Fibroblast of lung (primary cell): ENCODE measurements around the gene SPIRE1. TPM values are rescaled to one million over a fixed set of nuclear protein-coding genes. Genes with fewer than 3 reads are reported as not detected.

Experiments used
- DNase-seq, 2 donors: peaks; one replicate each; pipeline versions ENCODE4 v3.0.0 to v3.0.0-alpha.2; 2010; ENCODE audit warnings: low read depth in 2 of 2
- H2AFZ ChIP-seq: 2 replicates; pipeline ENCODE4 v1.5.1; 2012; ENCODE audit warnings: low read length, control low read depth, inconsistent platforms
- H3K27ac ChIP-seq: 2 replicates; pipeline ENCODE4 v1.5.1; 2011; ENCODE audit warnings: low read length, control low read depth; ENCODE audit not compliant: insufficient read depth
- H3K27me3 ChIP-seq: 2 replicates; pipeline ENCODE4 v1.5.1; 2011; ENCODE audit warnings: mild to moderate bottlenecking, low read length; ENCODE audit not compliant: control insufficient read depth, insufficient read depth
- H3K36me3 ChIP-seq: 2 replicates; pipeline ENCODE4 v1.5.1; 2011; ENCODE audit warnings: low read length; ENCODE audit not compliant: control insufficient read depth, insufficient read depth
- H3K4me1 ChIP-seq: 2 replicates; pipeline ENCODE4 v1.5.1; 2011; ENCODE audit warnings: low read length; ENCODE audit not compliant: control insufficient read depth, insufficient read depth; ENCODE audit errors: extremely low read depth
- H3K4me2 ChIP-seq: 2 replicates; pipeline ENCODE4 v1.5.1; 2011; ENCODE audit warnings: low read length, control low read depth; ENCODE audit not compliant: insufficient read depth; ENCODE audit errors: extremely low read depth
- H3K4me3 ChIP-seq, 4 experiments: fragments of 200-600 bp in 1 of 4; sonication (generic) in 1 of 4; replicated peaks in 1 of 4; 2 replicates each; pipeline ENCODE4 v1.5.1; 2011 to 2016; ENCODE audit warnings: low read length in 4 of 4, low read depth in 3 of 4, mild to moderate bottlenecking in 3 of 4, control low read depth in 2 of 4, inconsistent platforms in 1 of 4, mixed read lengths in 1 of 4; ENCODE audit not compliant: insufficient read depth in 1 of 4; ENCODE audit errors: control extremely low read depth in 1 of 4
- H3K79me2 ChIP-seq: 2 replicates; pipeline ENCODE4 v1.5.1; 2012; ENCODE audit warnings: mild to moderate bottlenecking, low read length, inconsistent platforms; ENCODE audit not compliant: control insufficient read depth, insufficient read depth
- H3K9ac ChIP-seq: 2 replicates; pipeline ENCODE4 v1.5.1; 2011; ENCODE audit warnings: mild to moderate bottlenecking, low read length, control low read depth; ENCODE audit not compliant: insufficient read depth
- H3K9me3 ChIP-seq: 2 replicates; pipeline ENCODE4 v1.5.1; 2012; ENCODE audit warnings: low read depth, low read length; ENCODE audit not compliant: control insufficient read depth, insufficient read depth
- H4K20me1 ChIP-seq: 2 replicates; pipeline ENCODE4 v1.5.1; 2011; ENCODE audit warnings: low read length; ENCODE audit not compliant: control insufficient read depth, insufficient read depth; ENCODE audit errors: extremely low read depth
- EZH2 ChIP-seq: IDR thresholded peaks from 2 replicates; pipeline ENCODE4 v1.5.1; 2012; ENCODE audit warnings: low read length, control low read depth, mild to moderate bottlenecking; ENCODE audit errors: missing control alignments
- polyA plus RNA-seq, 2 donors: library from polyadenylated mRNA; depleted of rRNA in 1 of 2; stranded (reverse) in 1 of 2; unstranded in 1 of 2; fragments of >200 nt; gene quantifications; 2 replicates each; pipeline ENCODE4 v1.2.1, GENCODE V29; 2011 to 2012; ENCODE audit warnings: missing spikeins in 1 of 2
- total RNA-seq: library from RNA; depleted of rRNA; stranded (reverse); fragments of >200 nt; gene quantifications from 2 replicates; pipeline ENCODE4 v1.2.1, GENCODE V29; 2014
- TF ChIP-seq, protein P1 (sequence below), 2 donors: IDR thresholded peaks in 1 of 2; conservative IDR thresholded peaks in 1 of 2; 1 replicate in 1 of 2; 2 replicates in 1 of 2; pipeline ENCODE4 v1.5.1; 2011 to 2012; ENCODE audit warnings: low read length in 2 of 2, control low read depth in 1 of 2, inconsistent platforms in 1 of 2, low read depth in 1 of 2, mild to moderate bottlenecking in 1 of 2

The SPIRE1 gene
- total and polyA plus RNA-seq, 2 donors (not counting 1 experiment from before 2014, with no cell fraction given), result 19.0 to 31.0 TPM

- Histone ChIP-seq H3K27me3 (no peaks in the 10 kb centered on the region), H3K4me1 (no peaks in the 10 kb centered on the region)
These were observed 225.0 kb downstream of the SPIRE1 start for GRCh38 chr18:12432881-12433280.

DNA sequence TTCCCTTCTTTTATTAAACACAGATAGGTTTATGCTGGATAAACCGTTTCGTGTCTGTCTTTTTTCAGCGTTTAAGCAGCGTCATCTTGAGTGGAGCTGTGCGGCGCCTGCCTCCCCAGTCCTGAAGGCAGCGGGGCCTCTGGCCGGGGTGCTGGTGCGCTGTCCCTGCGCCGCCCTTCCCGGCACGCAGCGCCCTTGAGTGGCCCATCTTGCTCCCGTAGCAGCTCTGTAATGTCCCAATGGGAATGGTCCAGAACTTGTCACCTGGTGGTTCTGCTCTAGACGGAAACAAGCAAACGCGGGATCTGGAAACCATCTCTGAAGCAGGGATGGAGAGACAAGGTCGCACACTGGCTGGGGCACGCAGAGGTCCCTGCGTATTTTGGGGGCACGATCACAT, 225.7 kb downstream of the SPIRE1 start:
- H3K27me3 ChIP-seq, result no peaks in the 10 kb centered on the region
- H3K9me3 ChIP-seq, result no peaks in the 10 kb centered on the region
- H4K20me1 ChIP-seq, result no peaks in the 10 kb centered on the region
- no peak overlapping the region for H3K9ac ChIP-seq
- H3K36me3 ChIP-seq, result peaks cover 17% of the 10 kb centered on the region
- no peak overlapping the region for H3K27ac ChIP-seq
- no peak overlapping the region for H3K4me2 ChIP-seq
- H3K4me3 ChIP-seq, result no peak overlapping the region
- no peaks in the 10 kb centered on the region for H3K4me1 ChIP-seq
- no peak overlapping the region for H2AFZ ChIP-seq
- no peaks in the 10 kb centered on the region for H3K79me2 ChIP-seq
- no peak for DNase-seq
- TF ChIP-seq, protein P1, sequence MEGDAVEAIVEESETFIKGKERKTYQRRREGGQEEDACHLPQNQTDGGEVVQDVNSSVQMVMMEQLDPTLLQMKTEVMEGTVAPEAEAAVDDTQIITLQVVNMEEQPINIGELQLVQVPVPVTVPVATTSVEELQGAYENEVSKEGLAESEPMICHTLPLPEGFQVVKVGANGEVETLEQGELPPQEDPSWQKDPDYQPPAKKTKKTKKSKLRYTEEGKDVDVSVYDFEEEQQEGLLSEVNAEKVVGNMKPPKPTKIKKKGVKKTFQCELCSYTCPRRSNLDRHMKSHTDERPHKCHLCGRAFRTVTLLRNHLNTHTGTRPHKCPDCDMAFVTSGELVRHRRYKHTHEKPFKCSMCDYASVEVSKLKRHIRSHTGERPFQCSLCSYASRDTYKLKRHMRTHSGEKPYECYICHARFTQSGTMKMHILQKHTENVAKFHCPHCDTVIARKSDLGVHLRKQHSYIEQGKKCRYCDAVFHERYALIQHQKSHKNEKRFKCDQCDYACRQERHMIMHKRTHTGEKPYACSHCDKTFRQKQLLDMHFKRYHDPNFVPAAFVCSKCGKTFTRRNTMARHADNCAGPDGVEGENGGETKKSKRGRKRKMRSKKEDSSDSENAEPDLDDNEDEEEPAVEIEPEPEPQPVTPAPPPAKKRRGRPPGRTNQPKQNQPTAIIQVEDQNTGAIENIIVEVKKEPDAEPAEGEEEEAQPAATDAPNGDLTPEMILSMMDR (conservative IDR thresholded peaks at IDR 0.05 in 1 of 2, IDR thresholded peaks at IDR 0.05 in 1 of 2; ENCODE audit: low read depth in 1 of 2, low read length in 2 of 2), result no peak
- no peak for TF ChIP-seq EZH2

More at GRCh38 chr18:12432881-12433280, 225.0 kb downstream of the SPIRE1 start:
- Histone ChIP-seq H3K4me2 (no peak overlapping the region), H2AFZ (no peak overlapping the region), H3K9me3 (no peaks in the 10 kb centered on the region), H3K36me3 (peaks cover 17% of the 10 kb centered on the region), H3K4me3 (no peak overlapping the region), H3K27ac (no peak overlapping the region), H3K79me2 (no peaks in the 10 kb centered on the region), H4K20me1 (no peaks in the 10 kb centered on the region), H3K9ac (no peak overlapping the region)
- no peak for DNase-seq
- TF ChIP-seq EZH2, result no peak
- TF ChIP-seq, protein P1 (conservative IDR thresholded peaks at IDR 0.05 in 1 of 2, IDR thresholded peaks at IDR 0.05 in 1 of 2; ENCODE audit: low read depth in 1 of 2, low read length in 2 of 2), result no peak

GRCh38 chr18:12431561-12431960, 226.3 kb downstream of the SPIRE1 start:
- Histone ChIP-seq H3K4me2 (no peak overlapping the region), H3K27ac (no peak overlapping the region), H3K4me1 (no peaks in the 10 kb centered on the region), H3K9me3 (no peaks in the 10 kb centered on the region), H3K36me3 (peaks cover 19% of the 10 kb centered on the region), H3K79me2 (no peaks in the 10 kb centered on the region), H3K27me3 (no peaks in the 10 kb centered on the region), H4K20me1 (no peaks in the 10 kb centered on the region), H3K4me3 (no peak overlapping the region), H3K9ac (no peak overlapping the region), H2AFZ (no peak overlapping the region)
- no peak for DNase-seq
- TF ChIP-seq, protein P1 (conservative IDR thresholded peaks at IDR 0.05 in 1 of 2, IDR thresholded peaks at IDR 0.05 in 1 of 2; ENCODE audit: low read depth in 1 of 2, low read length in 2 of 2), result no peak
- TF ChIP-seq EZH2, result no peak
